Muscle of leg (tissue), 11 donors: Measurements from ENCODE around the gene CHST3. TPM values are rescaled to one million over a fixed set of nuclear protein-coding genes. Genes with fewer than 3 reads are reported as not detected.
"Not testable (repeated sequence)": the region's sequence is repeated elsewhere in the genome, so short reads cannot be mapped to it uniquely, and the experiment has no call there.

Source experiments
- DNase-seq: peaks from one replicate; pipeline ENCODE4 v3.0.0; 2013
- H3K27ac ChIP-seq: one replicate; pipeline ENCODE4 v1.5.1; 2013; ENCODE audit warnings: mild to moderate bottlenecking, low read length, control low read depth
- H3K27me3 ChIP-seq: one replicate; pipeline ENCODE4 v1.6.1; 2013; ENCODE audit warnings: low read length; ENCODE audit not compliant: control insufficient read depth, insufficient read depth
- H3K36me3 ChIP-seq: one replicate; pipeline ENCODE4 v1.6.1; 2013; ENCODE audit warnings: low read length; ENCODE audit not compliant: control insufficient read depth, insufficient read depth
- H3K4me1 ChIP-seq: one replicate; pipeline ENCODE4 v1.6.1; 2013; ENCODE audit warnings: low read length; ENCODE audit not compliant: control insufficient read depth, insufficient read depth
- H3K4me3 ChIP-seq: one replicate; pipeline ENCODE4 v1.5.1; 2013; ENCODE audit warnings: low read length, control low read depth
- H3K9me3 ChIP-seq: replicated peaks from 2 replicates; pipeline ENCODE4 v1.6.1; 2013; ENCODE audit warnings: low read depth, low read length; ENCODE audit not compliant: control insufficient read depth
- WGBS: methylation state at CpG from one replicate; pipeline ENCODE4 v1.1.5; 2013; ENCODE audit warnings: missing lambda C conversion rate; ENCODE audit not compliant: insufficient coverage; 5-methylcytosine and 5-hydroxymethylcytosine counted together
- polyA plus RNA-seq, 8 donors: library from polyadenylated mRNA; unstranded; fragments of 120-200 nt; gene quantifications; one replicate each; pipeline versions ENCODE4 v1.2.1 to v1.2.3, GENCODE V29; 2013; ENCODE audit warnings: inconsistent platforms in 1 of 8, low replicate concordance in 1 of 8; ENCODE audit not compliant: insufficient read length in 8 of 8, insufficient read depth in 1 of 8
- total RNA-seq: library from RNA; stranded (reverse); fragments of 120-200 nt; gene quantifications from one replicate; pipeline ENCODE4 v1.2.4, GENCODE V29; 2013

Gene CHST3
- total and polyA plus RNA-seq, 9 donors, result 10.2 to 19.0 (median 13.1) TPM

GRCh38 chr10:71972746-71973695 is 8.8 kb downstream of the CHST3 start:
- no peaks in the 10 kb centered on the region for H3K27me3 ChIP-seq
- WGBS, result 72% methylated on average over 14 of the region's 14 CpGs
- peak overlapping the region; percentile 87 for H3K27ac ChIP-seq
- DNase-seq, result no peak
- H3K9me3 ChIP-seq, result no peaks in the 10 kb centered on the region
- H3K4me1 ChIP-seq, result peaks cover 90% of the 10 kb centered on the region
- H3K4me3 ChIP-seq, result no peak overlapping the region
- peaks cover 7% of the 10 kb centered on the region for H3K36me3 ChIP-seq

GRCh38 chr10:71973777-71974488 is 9.7 kb downstream of the CHST3 start:
- Histone ChIP-seq H3K4me3 (no peak overlapping the region), H3K36me3 (peaks cover 9% of the 10 kb centered on the region), H3K4me1 (peaks cover 96% of the 10 kb centered on the region), H3K27me3 (no peaks in the 10 kb centered on the region), H3K9me3 (no peaks in the 10 kb centered on the region), H3K27ac (peak overlapping the region; percentile 87)
- no peak for DNase-seq
- 87% methylated on average over 3 of the region's 9 CpGs for WGBS

GRCh38 chr10:71974489-71975021 is 10.4 kb downstream of the CHST3 start:
- peak; percentile 84 for DNase-seq
- Histone ChIP-seq H3K27me3 (no peaks in the 10 kb centered on the region), H3K9me3 (no peaks in the 10 kb centered on the region), H3K27ac (peak overlapping the region; percentile 87), H3K36me3 (peaks cover 6% of the 10 kb centered on the region), H3K4me3 (no peak overlapping the region), H3K4me1 (peaks cover 98% of the 10 kb centered on the region)
- WGBS, result 57% methylated on average over 2 of the region's 6 CpGs

GRCh38 chr10:71975087-71975870 is 11.1 kb downstream of the CHST3 start:
- DNase-seq, result peak; percentile 90
- Histone ChIP-seq H3K4me1 (peaks cover 98% of the 10 kb centered on the region), H3K4me3 (no peak overlapping the region), H3K27ac (peak overlapping the region; percentile 87), H3K36me3 (peaks cover 6% of the 10 kb centered on the region), H3K9me3 (no peaks in the 10 kb centered on the region), H3K27me3 (no peaks in the 10 kb centered on the region)
- WGBS, result 74% methylated on average over 11 of the region's 15 CpGs

- Histone ChIP-seq H3K27ac (peak overlapping the region; percentile 87), H3K4me3 (no peak overlapping the region), H3K36me3 (peaks cover 6% of the 10 kb centered on the region), H3K4me1 (peaks cover 98% of the 10 kb centered on the region), H3K27me3 (no peaks in the 10 kb centered on the region), H3K9me3 (no peaks in the 10 kb centered on the region)
- DNase-seq, result peak; percentile 49
- 54% methylated on average over 11 of the region's 12 CpGs for WGBS
Observed at GRCh38 chr10:71975871-71976725, 11.9 kb downstream of the CHST3 start.

GRCh38 chr10:71977614-71977903 is 13.4 kb downstream of the CHST3 start:
- not testable (repeated sequence) for H3K9me3 ChIP-seq, H3K27me3 ChIP-seq, H3K36me3 ChIP-seq, H3K4me3 ChIP-seq, DNase-seq, H3K27ac ChIP-seq
- peaks cover 98% of the 10 kb centered on the region for H3K4me1 ChIP-seq
- no CpG with 5 or more reads among the region's 1 CpG for WGBS

- H3K27ac ChIP-seq, result no peak overlapping the region
- no peak overlapping the region for H3K4me3 ChIP-seq
- peaks cover 5% of the 10 kb centered on the region for H3K36me3 ChIP-seq
- no peaks in the 10 kb centered on the region for H3K9me3 ChIP-seq
- peaks cover 96% of the 10 kb centered on the region for H3K4me1 ChIP-seq
- H3K27me3 ChIP-seq, result no peaks in the 10 kb centered on the region
- 80% methylated on average over 5 of the region's 7 CpGs for WGBS
- no peak for DNase-seq
Observed at GRCh38 chr10:71978476-71978875, 14.3 kb downstream of the CHST3 start.

GRCh38 chr10:71978988-71979691 is 14.9 kb downstream of the CHST3 start:
- H3K4me1 ChIP-seq, result peaks cover 90% of the 10 kb centered on the region

GRCh38 chr10:71979692-71980062 is 15.5 kb downstream of the CHST3 start:
- H3K4me1 ChIP-seq, result peaks cover 90% of the 10 kb centered on the region
- no peak for DNase-seq
- WGBS, result no CpG with 5 or more reads among the region's 5 CpGs
- H3K9me3 ChIP-seq, result no peaks in the 10 kb centered on the region
- no peaks in the 10 kb centered on the region for H3K27me3 ChIP-seq
- H3K27ac ChIP-seq, result peak overlapping the region; percentile 48
- peaks cover 5% of the 10 kb centered on the region for H3K36me3 ChIP-seq
- no peak overlapping the region for H3K4me3 ChIP-seq

More at GRCh38 chr10:71978988-71979691, 14.9 kb downstream of the CHST3 start:
- no peaks in the 10 kb centered on the region for H3K27me3 ChIP-seq
- H3K27ac ChIP-seq, result peak overlapping the region; percentile 20
- peaks cover 5% of the 10 kb centered on the region for H3K36me3 ChIP-seq
- no peak for DNase-seq
- H3K4me3 ChIP-seq, result no peak overlapping the region
- 93% methylated on average over 3 of the region's 15 CpGs for WGBS
- no peaks in the 10 kb centered on the region for H3K9me3 ChIP-seq
